Right lobe of liver (tissue), 4 donors: ENCODE results near the gene RC3H1.
"Not testable (repeated sequence)": the region's sequence is repeated elsewhere in the genome, so short reads cannot be mapped to it uniquely, and the experiment has no call there.

ENCODE experiments used
- POLR2A ChIP-seq: fragments of 450-650 bp; IDR thresholded peaks from one replicate; pipeline ENCODE4 v1.6.1; 2017; ENCODE audit warnings: antibody characterized with exemption, mild to moderate bottlenecking
- TF ChIP-seq, protein P1 (sequence below), 4 donors: fragments of 200-600 bp in 3 of 4; fragments of 450-650 bp in 1 of 4; IDR thresholded peaks; one replicate each; pipeline versions ENCODE4 v1.5.1 to v1.8.0; 2016 to 2022; ENCODE audit warnings: antibody characterized with exemption in 4 of 4, mild to moderate bottlenecking in 2 of 4
- donor health status: DM: no; HTN: no; CAD: no.
- donor health status: DM: no; HTN: no; CAD: no.
- donor health status: DM: no; HTN: yes; CAD: no.

DNA sequence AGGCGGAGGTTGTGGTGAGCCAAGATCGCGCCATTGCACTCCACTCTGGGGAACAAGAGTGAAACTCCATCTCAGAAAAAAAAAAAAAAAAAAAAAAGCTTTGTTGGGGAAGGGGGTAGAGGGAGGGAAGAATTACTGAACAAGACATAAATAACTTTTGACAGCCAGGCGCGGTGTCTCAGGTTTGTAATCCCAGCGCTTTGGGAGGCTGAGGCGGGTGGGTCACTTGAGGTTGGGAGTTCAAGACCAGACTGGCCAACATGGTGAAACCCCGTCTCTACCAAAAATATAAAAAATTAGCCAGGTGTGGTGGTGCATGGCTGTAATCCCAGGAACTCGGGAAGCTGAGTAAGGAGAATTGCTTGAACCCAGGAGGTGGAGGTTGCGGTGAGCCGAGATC is 28.2 kb downstream of the RC3H1 start:
- TF ChIP-seq, protein P1, sequence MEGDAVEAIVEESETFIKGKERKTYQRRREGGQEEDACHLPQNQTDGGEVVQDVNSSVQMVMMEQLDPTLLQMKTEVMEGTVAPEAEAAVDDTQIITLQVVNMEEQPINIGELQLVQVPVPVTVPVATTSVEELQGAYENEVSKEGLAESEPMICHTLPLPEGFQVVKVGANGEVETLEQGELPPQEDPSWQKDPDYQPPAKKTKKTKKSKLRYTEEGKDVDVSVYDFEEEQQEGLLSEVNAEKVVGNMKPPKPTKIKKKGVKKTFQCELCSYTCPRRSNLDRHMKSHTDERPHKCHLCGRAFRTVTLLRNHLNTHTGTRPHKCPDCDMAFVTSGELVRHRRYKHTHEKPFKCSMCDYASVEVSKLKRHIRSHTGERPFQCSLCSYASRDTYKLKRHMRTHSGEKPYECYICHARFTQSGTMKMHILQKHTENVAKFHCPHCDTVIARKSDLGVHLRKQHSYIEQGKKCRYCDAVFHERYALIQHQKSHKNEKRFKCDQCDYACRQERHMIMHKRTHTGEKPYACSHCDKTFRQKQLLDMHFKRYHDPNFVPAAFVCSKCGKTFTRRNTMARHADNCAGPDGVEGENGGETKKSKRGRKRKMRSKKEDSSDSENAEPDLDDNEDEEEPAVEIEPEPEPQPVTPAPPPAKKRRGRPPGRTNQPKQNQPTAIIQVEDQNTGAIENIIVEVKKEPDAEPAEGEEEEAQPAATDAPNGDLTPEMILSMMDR (IDR thresholded peaks at IDR 0.05) = not testable (repeated sequence)
- not testable (repeated sequence) for TF ChIP-seq POLR2A
